GM23338 (cell line): ENCODE data around the gene FRAS1. TPM values are rescaled to one million over a fixed set of nuclear protein-coding genes. Genes with fewer than 3 reads are reported as not detected.

Experiments used
- ATAC-seq: fragments of 200-7000 bp; cut with Tn5 transposase; 3 replicates; pipeline ENCODE4 v1.9.1; 2020
- DNase-seq: peaks from one replicate; pipeline ENCODE4 v3.0.0-alpha.2; 2015; ENCODE audit warnings: low spot score
- H2AFZ ChIP-seq: fragments of 200-600 bp; sonication (generic); 2 replicates; pipeline ENCODE4 v1.8.0; 2016; ENCODE audit warnings: antibody characterized with exemption, mild to moderate bottlenecking, moderate library complexity
- H3F3A ChIP-seq: fragments of 200-600 bp; sonication (generic); replicated peaks from 2 replicates; pipeline ENCODE4 v1.8.0; 2017; ENCODE audit warnings: antibody characterized with exemption, mixed run types, low read depth
- H3K27ac ChIP-seq: fragments of 200-600 bp; sonication (generic); 2 replicates; pipeline ENCODE4 v1.6.1; 2016; ENCODE audit warnings: low read depth
- H3K27me3 ChIP-seq: fragments of 200-600 bp; sonication (generic); 2 replicates; pipeline ENCODE4 v1.8.0; 2016; ENCODE audit warnings: mild to moderate bottlenecking, mixed run types, moderate library complexity; ENCODE audit not compliant: insufficient read depth
- H3K36me3 ChIP-seq: fragments of 200-600 bp; sonication (generic); 2 replicates; pipeline ENCODE4 v1.8.0; 2016; ENCODE audit warnings: mild to moderate bottlenecking; ENCODE audit not compliant: insufficient read depth
- H3K4me1 ChIP-seq: fragments of 200-600 bp; sonication (generic); 2 replicates; pipeline ENCODE4 v1.8.0; 2016; ENCODE audit warnings: mild to moderate bottlenecking, moderate library complexity; ENCODE audit not compliant: insufficient read depth
- H3K4me2 ChIP-seq: fragments of 200-600 bp; sonication (generic); 2 replicates; pipeline ENCODE4 v1.7.1; 2017; ENCODE audit warnings: mixed run types
- H3K4me3 ChIP-seq: fragments of 200-600 bp; sonication (generic); 2 replicates; pipeline ENCODE4 v1.6.1; 2016; ENCODE audit warnings: mixed run types
- H3K79me2 ChIP-seq: fragments of 200-600 bp; sonication (generic); replicated peaks from 2 replicates; pipeline ENCODE4 v1.8.0; 2017; ENCODE audit warnings: mild to moderate bottlenecking; ENCODE audit not compliant: insufficient read depth
- H3K9me2 ChIP-seq: fragments of 200-600 bp; sonication (generic); 2 replicates; pipeline ENCODE4 v1.8.0; 2017; ENCODE audit not compliant: insufficient read depth
- H4K20me1 ChIP-seq: fragments of 200-600 bp; sonication (generic); replicated peaks from 2 replicates; pipeline ENCODE4 v1.8.0; 2017; ENCODE audit warnings: mild to moderate bottlenecking; ENCODE audit not compliant: insufficient read depth
- H3K27ac Mint-ChIP-seq: 2 replicates; pipeline ENCODE4 v1.8.0; 2020; ENCODE audit warnings: inconsistent platforms, mild to moderate bottlenecking, moderate library complexity, mixed read lengths
- H3K27me3 Mint-ChIP-seq: 3 replicates; pipeline ENCODE4 v1.8.0; 2022; ENCODE audit warnings: low read depth, mild to moderate bottlenecking, moderate library complexity, mixed read lengths, inconsistent platforms; ENCODE audit not compliant: insufficient read depth, poor library complexity
- H3K36me3 Mint-ChIP-seq: 3 replicates; pipeline ENCODE4 v1.8.0; 2021; ENCODE audit warnings: low read depth, mild to moderate bottlenecking, inconsistent platforms, moderate library complexity, mixed read lengths
- H3K4me1 Mint-ChIP-seq: 3 replicates; pipeline ENCODE4 v1.8.0; 2020; ENCODE audit warnings: mild to moderate bottlenecking, inconsistent platforms, mixed read lengths
- H3K4me3 Mint-ChIP-seq: 3 replicates; pipeline ENCODE4 v1.8.0; 2021; ENCODE audit warnings: moderate library complexity, mild to moderate bottlenecking, inconsistent platforms, mixed read lengths
- H3K9me3 Mint-ChIP-seq: 3 replicates; pipeline ENCODE4 v1.8.0; 2020; ENCODE audit warnings: moderate library complexity, mild to moderate bottlenecking, inconsistent platforms, mixed read lengths
- CREB1 ChIP-seq: fragments of 250-450 bp; sonication (Bioruptor Pico); IDR thresholded peaks from 2 replicates; pipeline ENCODE4 v1.5.0; 2020; ENCODE audit warnings: low read depth, mild to moderate bottlenecking, moderate library complexity
- CTCF ChIP-seq, 2 experiments: fragments of 200-600 bp in 1 of 2; sonication (generic) in 1 of 2; conservative IDR thresholded peaks; 2 replicates each; pipeline versions ENCODE4 v1.5.1 to v1.6.1; 2016 to 2017; ENCODE audit warnings: antibody characterized with exemption in 2 of 2, low read depth in 2 of 2, mild to moderate bottlenecking in 2 of 2, moderate library complexity in 1 of 2
- EZH2 ChIP-seq: fragments of 200-600 bp; sonication (generic); IDR thresholded peaks from one replicate; pipeline ENCODE4 v1.8.0; 2017; ENCODE audit warnings: antibody characterized with exemption, mild to moderate bottlenecking, low read depth; ENCODE audit not compliant: unreplicated experiment
- EZH2phosphoT487 ChIP-seq: fragments of 200-600 bp; sonication (generic); IDR thresholded peaks from one replicate; pipeline ENCODE4 v1.8.1; 2018; ENCODE audit warnings: antibody characterized with exemption; ENCODE audit not compliant: unreplicated experiment
- JUNB ChIP-seq: IDR thresholded peaks from one replicate; pipeline ENCODE4 v1.6.1; 2016; ENCODE audit warnings: antibody characterized with exemption; ENCODE audit not compliant: unreplicated experiment
- NANOG ChIP-seq: IDR thresholded peaks from 2 replicates; pipeline ENCODE4 v1.6.1; 2016; ENCODE audit warnings: antibody characterized with exemption, borderline replicate concordance
- POLR2AphosphoS5 ChIP-seq: IDR thresholded peaks from 2 replicates; pipeline ENCODE4 v1.6.1; 2016; ENCODE audit warnings: antibody characterized with exemption, low read depth
- STAT1 ChIP-seq: IDR thresholded peaks from one replicate; pipeline ENCODE4 v1.6.1; 2016; ENCODE audit warnings: antibody characterized with exemption; ENCODE audit not compliant: unreplicated experiment
- ZNF114 ChIP-seq: fragments of 250-450 bp; sonication (Bioruptor Pico); IDR thresholded peaks from 2 replicates; pipeline ENCODE4 v1.5.0; 2020; ENCODE audit warnings: mild to moderate bottlenecking, moderate library complexity
- ZNF331 ChIP-seq: fragments of 250-450 bp; sonication (Bioruptor Pico); IDR thresholded peaks from 2 replicates; pipeline ENCODE4 v1.5.0; 2020; ENCODE audit warnings: low read depth, mild to moderate bottlenecking, moderate library complexity
- ZNF462 ChIP-seq: fragments of 250-450 bp; sonication (Bioruptor Pico); IDR thresholded peaks from 2 replicates; pipeline ENCODE4 v1.5.0; 2020; ENCODE audit warnings: mild to moderate bottlenecking, moderate library complexity
- polyA plus RNA-seq: library from polyadenylated mRNA; unstranded; fragments of >200 nt; fragmentation: Nextera tagmentation; extraction: Ambion mirVana; gene quantifications from 2 replicates; pipeline ENCODE4 v1.2.1, GENCODE V29; 2016
- total RNA-seq: library from RNA; depleted of rRNA; stranded (reverse); fragments of >200 nt; shearing (Covaris generic); gene quantifications from 2 replicates; pipeline ENCODE4 v1.2.3, GENCODE V29; 2014
- TF ChIP-seq, protein P1 (sequence below): IDR thresholded peaks from one replicate; pipeline ENCODE4 v1.6.1; 2018; ENCODE audit warnings: antibody characterized with exemption; ENCODE audit not compliant: unreplicated experiment
- TF ChIP-seq, protein P2 (sequence below): IDR thresholded peaks from 2 replicates; pipeline ENCODE4 v1.6.1; 2016; ENCODE audit warnings: antibody characterized with exemption

The FRAS1 gene
- total and polyA plus RNA-seq, 2 experiments from 2014 or later = 12.4 to 108 TPM

DNA sequence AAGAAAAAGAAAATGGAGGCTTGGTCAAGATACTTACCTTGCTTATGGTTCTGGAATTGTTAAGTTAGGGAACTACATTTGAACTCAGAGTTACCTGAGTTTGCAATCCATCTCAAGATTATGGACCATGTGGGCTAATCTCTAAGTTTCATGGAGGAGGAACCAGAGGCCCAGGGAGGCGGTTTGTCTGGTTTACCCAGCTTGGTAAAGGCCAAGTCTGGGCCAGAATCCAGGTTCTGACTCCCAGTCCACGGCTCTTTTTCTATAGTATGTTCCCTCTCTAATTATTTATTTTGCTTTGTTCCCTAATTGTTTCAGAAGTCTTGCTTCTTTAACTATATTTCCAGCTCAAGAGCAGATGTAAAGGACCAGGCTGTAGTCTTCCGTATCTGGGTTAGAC lies 168.1 kb downstream of the FRAS1 start:
- no peak for DNase-seq
- Mint-ChIP-seq H3K4me3 (no peak overlapping the region), H3K4me1 (peaks cover 46% of the 10 kb centered on the region), H3K36me3 (peaks cover 8% of the 10 kb centered on the region; the same call in 2 of the 3 replicates), H3K27me3 (peaks cover 1% of the 10 kb centered on the region), H3K27ac (no peak overlapping the region), H3K9me3 (peaks cover 7% of the 10 kb centered on the region; the same call in 2 of the 3 replicates)
- Histone ChIP-seq H3K4me2 (no peak overlapping the region), H3K4me3 (no peak overlapping the region), H3F3A (peaks cover 4% of the 10 kb centered on the region; the same call in 1 of the 2 replicates), H3K27ac (no peak overlapping the region), H2AFZ (no peak overlapping the region), H3K9me2 (no peaks in the 10 kb centered on the region), H4K20me1 (peaks cover 20% of the 10 kb centered on the region), H3K36me3 (no peaks in the 10 kb centered on the region), H3K79me2 (peaks cover 91% of the 10 kb centered on the region), H3K27me3 (no peaks in the 10 kb centered on the region), H3K4me1 (peaks cover 46% of the 10 kb centered on the region)
- TF ChIP-seq ZNF462 (CRISPR knock-in tag) = no peak
- TF ChIP-seq JUNB = no peak
- TF ChIP-seq ZNF331 (CRISPR knock-in tag) = no peak
- no peak for TF ChIP-seq EZH2phosphoT487
- no peak for TF ChIP-seq ZNF114 (CRISPR knock-in tag)
- TF ChIP-seq, protein P1, sequence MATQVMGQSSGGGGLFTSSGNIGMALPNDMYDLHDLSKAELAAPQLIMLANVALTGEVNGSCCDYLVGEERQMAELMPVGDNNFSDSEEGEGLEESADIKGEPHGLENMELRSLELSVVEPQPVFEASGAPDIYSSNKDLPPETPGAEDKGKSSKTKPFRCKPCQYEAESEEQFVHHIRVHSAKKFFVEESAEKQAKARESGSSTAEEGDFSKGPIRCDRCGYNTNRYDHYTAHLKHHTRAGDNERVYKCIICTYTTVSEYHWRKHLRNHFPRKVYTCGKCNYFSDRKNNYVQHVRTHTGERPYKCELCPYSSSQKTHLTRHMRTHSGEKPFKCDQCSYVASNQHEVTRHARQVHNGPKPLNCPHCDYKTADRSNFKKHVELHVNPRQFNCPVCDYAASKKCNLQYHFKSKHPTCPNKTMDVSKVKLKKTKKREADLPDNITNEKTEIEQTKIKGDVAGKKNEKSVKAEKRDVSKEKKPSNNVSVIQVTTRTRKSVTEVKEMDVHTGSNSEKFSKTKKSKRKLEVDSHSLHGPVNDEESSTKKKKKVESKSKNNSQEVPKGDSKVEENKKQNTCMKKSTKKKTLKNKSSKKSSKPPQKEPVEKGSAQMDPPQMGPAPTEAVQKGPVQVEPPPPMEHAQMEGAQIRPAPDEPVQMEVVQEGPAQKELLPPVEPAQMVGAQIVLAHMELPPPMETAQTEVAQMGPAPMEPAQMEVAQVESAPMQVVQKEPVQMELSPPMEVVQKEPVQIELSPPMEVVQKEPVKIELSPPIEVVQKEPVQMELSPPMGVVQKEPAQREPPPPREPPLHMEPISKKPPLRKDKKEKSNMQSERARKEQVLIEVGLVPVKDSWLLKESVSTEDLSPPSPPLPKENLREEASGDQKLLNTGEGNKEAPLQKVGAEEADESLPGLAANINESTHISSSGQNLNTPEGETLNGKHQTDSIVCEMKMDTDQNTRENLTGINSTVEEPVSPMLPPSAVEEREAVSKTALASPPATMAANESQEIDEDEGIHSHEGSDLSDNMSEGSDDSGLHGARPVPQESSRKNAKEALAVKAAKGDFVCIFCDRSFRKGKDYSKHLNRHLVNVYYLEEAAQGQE = no peak
- TF ChIP-seq, protein P2, sequence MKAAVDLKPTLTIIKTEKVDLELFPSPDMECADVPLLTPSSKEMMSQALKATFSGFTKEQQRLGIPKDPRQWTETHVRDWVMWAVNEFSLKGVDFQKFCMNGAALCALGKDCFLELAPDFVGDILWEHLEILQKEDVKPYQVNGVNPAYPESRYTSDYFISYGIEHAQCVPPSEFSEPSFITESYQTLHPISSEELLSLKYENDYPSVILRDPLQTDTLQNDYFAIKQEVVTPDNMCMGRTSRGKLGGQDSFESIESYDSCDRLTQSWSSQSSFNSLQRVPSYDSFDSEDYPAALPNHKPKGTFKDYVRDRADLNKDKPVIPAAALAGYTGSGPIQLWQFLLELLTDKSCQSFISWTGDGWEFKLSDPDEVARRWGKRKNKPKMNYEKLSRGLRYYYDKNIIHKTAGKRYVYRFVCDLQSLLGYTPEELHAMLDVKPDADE = no peak
- no peak for TF ChIP-seq NANOG
- no peak for TF ChIP-seq POLR2AphosphoS5
- no peak for TF ChIP-seq CTCF (conservative IDR thresholded peaks at IDR 0.05; ENCODE audit: low read depth in 2 of 2)
- TF ChIP-seq EZH2 = no peak
- no peak for TF ChIP-seq CREB1
- TF ChIP-seq STAT1 = no peak
- ATAC-seq = no peak
